ENCODE measurements around the gene BUB3. TPM values are rescaled to one million over a fixed set of nuclear protein-coding genes. Genes with fewer than 3 reads are reported as not detected.

BUB3 gene
- total RNA-seq, 1 donor from 2014 or later: 97.0 TPM

GRCh38 chr10:123150271-123150985 lies 3.8 kb upstream of the BUB3 start:
- no peaks in the 10 kb centered on the region for H3K9me3 Mint-ChIP-seq (ENCODE audit: unreplicated experiment)
- peak; percentile 36 for DNase-seq (ENCODE audit: extremely low spot score, unreplicated experiment)
- TF ChIP-seq, protein P1, sequence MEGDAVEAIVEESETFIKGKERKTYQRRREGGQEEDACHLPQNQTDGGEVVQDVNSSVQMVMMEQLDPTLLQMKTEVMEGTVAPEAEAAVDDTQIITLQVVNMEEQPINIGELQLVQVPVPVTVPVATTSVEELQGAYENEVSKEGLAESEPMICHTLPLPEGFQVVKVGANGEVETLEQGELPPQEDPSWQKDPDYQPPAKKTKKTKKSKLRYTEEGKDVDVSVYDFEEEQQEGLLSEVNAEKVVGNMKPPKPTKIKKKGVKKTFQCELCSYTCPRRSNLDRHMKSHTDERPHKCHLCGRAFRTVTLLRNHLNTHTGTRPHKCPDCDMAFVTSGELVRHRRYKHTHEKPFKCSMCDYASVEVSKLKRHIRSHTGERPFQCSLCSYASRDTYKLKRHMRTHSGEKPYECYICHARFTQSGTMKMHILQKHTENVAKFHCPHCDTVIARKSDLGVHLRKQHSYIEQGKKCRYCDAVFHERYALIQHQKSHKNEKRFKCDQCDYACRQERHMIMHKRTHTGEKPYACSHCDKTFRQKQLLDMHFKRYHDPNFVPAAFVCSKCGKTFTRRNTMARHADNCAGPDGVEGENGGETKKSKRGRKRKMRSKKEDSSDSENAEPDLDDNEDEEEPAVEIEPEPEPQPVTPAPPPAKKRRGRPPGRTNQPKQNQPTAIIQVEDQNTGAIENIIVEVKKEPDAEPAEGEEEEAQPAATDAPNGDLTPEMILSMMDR (IDR thresholded peaks at IDR 0.05): no peak
- no peak overlapping the region for H3K27ac Mint-ChIP-seq (ENCODE audit: unreplicated experiment)
- peaks cover 52% of the 10 kb centered on the region for H3K27me3 Mint-ChIP-seq (ENCODE audit: unreplicated experiment)
- peaks cover 30% of the 10 kb centered on the region for H3K4me1 Mint-ChIP-seq (ENCODE audit: unreplicated experiment)
- H3K4me3 Mint-ChIP-seq (ENCODE audit: unreplicated experiment): peak overlapping the region; percentile 75
- H3K36me3 Mint-ChIP-seq (ENCODE audit: unreplicated experiment): peaks cover 2% of the 10 kb centered on the region

DNA sequence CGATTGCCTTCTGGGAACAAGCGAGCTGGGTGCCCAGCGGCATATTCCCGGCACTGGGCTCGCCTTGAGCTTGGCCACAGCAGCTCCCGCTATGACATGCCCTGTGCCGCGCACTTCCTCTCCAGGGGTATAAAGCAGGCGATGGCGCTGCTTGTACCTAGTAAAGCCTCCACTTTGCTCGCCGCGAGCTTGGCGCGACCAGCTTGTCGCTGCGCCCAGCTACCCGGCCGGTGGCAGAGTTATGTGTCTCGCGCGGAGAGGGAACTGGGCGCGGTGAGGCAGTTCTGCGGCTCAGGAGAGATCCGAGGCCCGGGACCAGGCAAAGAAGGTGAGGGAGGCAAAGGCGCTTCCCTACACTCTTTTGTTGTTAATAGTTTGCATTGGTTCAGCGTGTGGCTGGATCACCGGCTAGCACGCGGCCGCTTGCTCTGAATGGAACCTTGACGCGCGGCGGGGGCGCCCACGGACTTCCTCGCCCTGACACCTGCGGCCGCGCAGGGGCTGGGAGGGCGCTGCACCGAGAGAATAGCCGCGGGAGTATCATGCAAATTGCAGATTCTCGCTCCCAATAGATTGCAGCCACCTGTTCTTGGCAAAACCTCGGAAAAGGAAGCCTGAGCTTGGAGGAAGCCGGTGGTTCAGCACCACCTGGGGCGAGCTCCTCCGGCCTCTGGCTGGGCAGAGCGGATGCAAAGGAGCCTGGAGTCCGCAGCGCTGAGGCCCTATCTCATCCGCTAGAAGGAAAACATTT lies 3.0 kb upstream of the BUB3 start:
- H3K4me3 Mint-ChIP-seq (ENCODE audit: unreplicated experiment): peak overlapping the region; percentile 52
- peaks cover 37% of the 10 kb centered on the region for H3K4me1 Mint-ChIP-seq (ENCODE audit: unreplicated experiment)
- H3K9me3 Mint-ChIP-seq (ENCODE audit: unreplicated experiment): no peaks in the 10 kb centered on the region
- H3K27ac Mint-ChIP-seq (ENCODE audit: unreplicated experiment): no peak overlapping the region
- H3K36me3 Mint-ChIP-seq (ENCODE audit: unreplicated experiment): peaks cover 4% of the 10 kb centered on the region
- TF ChIP-seq, protein P1 (IDR thresholded peaks at IDR 0.05): no peak
- no peak for DNase-seq (ENCODE audit: extremely low spot score, unreplicated experiment)
- H3K27me3 Mint-ChIP-seq (ENCODE audit: unreplicated experiment): peaks cover 46% of the 10 kb centered on the region

DNA sequence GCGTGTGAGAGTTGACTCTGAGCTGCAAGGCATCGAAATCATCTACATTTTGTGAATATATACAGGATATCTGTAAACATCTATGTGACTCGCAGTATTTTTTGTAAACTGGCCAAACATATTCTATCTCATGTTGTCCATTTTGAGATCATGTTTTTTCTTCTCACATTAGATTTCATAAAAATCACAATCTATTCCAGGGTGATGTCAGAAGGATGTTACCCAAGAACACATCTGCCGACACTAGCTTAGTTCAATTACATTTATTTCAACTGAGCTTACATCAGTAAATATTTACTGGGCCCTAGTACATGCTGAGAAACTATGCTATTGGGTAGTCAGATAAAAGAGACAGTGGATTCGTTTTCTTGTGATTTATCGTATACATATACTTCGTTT lies 2.5 kb upstream of the BUB3 start:
- TF ChIP-seq, protein P1 (IDR thresholded peaks at IDR 0.05): no peak
- H3K4me3 Mint-ChIP-seq (ENCODE audit: unreplicated experiment): no peak overlapping the region
- H3K4me1 Mint-ChIP-seq (ENCODE audit: unreplicated experiment): peaks cover 40% of the 10 kb centered on the region
- H3K27me3 Mint-ChIP-seq (ENCODE audit: unreplicated experiment): peaks cover 42% of the 10 kb centered on the region
- H3K9me3 Mint-ChIP-seq (ENCODE audit: unreplicated experiment): no peaks in the 10 kb centered on the region
- no peak overlapping the region for H3K27ac Mint-ChIP-seq (ENCODE audit: unreplicated experiment)
- peaks cover 7% of the 10 kb centered on the region for H3K36me3 Mint-ChIP-seq (ENCODE audit: unreplicated experiment)
- DNase-seq (ENCODE audit: extremely low spot score, unreplicated experiment): no peak

DNA sequence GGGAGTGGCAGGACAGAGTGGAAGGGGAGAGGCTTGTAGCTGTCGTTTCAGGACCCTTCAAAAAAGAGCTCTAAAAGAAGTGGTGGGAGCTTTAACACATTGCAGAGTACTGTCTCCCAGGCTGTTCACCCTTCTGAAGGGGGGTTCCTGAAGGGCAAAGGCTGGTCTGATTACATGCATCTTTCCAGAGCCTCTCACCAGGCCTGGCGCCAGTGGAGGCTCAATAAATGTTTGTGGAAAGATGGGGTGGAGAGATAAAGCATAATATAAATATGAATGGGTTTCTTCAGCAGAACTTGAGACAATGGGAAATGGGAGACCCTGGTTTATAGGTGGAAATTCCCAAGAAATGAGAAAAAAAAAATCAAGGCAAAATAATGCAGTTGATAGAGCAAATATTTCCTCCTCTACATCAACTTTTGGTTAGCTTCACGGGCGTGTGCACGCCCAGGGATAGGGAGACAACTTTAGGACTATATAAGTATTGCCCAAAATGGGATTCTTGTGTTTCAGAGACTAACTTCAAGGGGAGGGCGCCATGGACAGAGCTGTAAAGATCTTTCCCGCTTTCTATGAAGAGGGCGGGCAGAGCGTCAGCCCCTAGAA lies 613 bp upstream of the BUB3 start:
- peaks cover 52% of the 10 kb centered on the region for H3K4me1 Mint-ChIP-seq (ENCODE audit: unreplicated experiment)
- no peak overlapping the region for H3K27ac Mint-ChIP-seq (ENCODE audit: unreplicated experiment)

More for the DNA sequence above, 613 bp upstream of the BUB3 start:
- TF ChIP-seq, protein P1 (IDR thresholded peaks at IDR 0.05): no peak
- H3K36me3 Mint-ChIP-seq (ENCODE audit: unreplicated experiment): peaks cover 21% of the 10 kb centered on the region
- peak overlapping the region; percentile 100 for H3K4me3 Mint-ChIP-seq (ENCODE audit: unreplicated experiment)
- peaks cover 35% of the 10 kb centered on the region for H3K27me3 Mint-ChIP-seq (ENCODE audit: unreplicated experiment)
- DNase-seq (ENCODE audit: extremely low spot score, unreplicated experiment): no peak
- H3K9me3 Mint-ChIP-seq (ENCODE audit: unreplicated experiment): no peaks in the 10 kb centered on the region

Data from osteocyte (in vitro differentiated cells).